ENCODE measurements around the gene SPTBN2. TPM values are rescaled to one million over a fixed set of nuclear protein-coding genes. Genes with fewer than 3 reads are reported as not detected.
"Not testable (repeated sequence)": the region's sequence is repeated elsewhere in the genome, so short reads cannot be mapped to it uniquely, and the experiment has no call there.

SPTBN2 gene
- total RNA-seq, 1 experiment from 2014 or later = 7.3 TPM

- no TSS peak for BruUV-seq (replicated peaks)
- ChIA-PET POLR2A (interaction anchor here (0.7 kb wide), 1 partner anchor 12 kb away, joined by 3 read pairs; no protein-coding TSS in a partner anchor), CTCF (no interaction called here)
- peak overlapping the region; percentile 91 to 93 for H3K4me3 ChIP-seq (ENCODE audit: low read depth in 2 of 2, low read length in 2 of 2)
- ATAC-seq = no peak
- intact Hi-C loops (cut with micrococcal nuclease; ENCODE audit: unreplicated experiment) (no loop called here), in situ Hi-C loops (cut with HindIII; ENCODE audit: low pct_unique_long_range_greater_than_20kb, low sequenced_read_pairs) (no loop called here)
- H3K36me3 ChIP-seq (ENCODE audit: control insufficient read depth, insufficient read depth, low read length) = peaks cover 66% of the 10 kb centered on the region
- no peaks in the 10 kb centered on the region for H3K9me3 ChIP-seq (ENCODE audit: control insufficient read depth, insufficient read depth, low read depth, low read length)
- peaks cover 54% of the 10 kb centered on the region for H3K4me1 ChIP-seq (ENCODE audit: control insufficient read depth, insufficient read depth, low read length)
- H3K27ac ChIP-seq (ENCODE audit: low read length) = no peak overlapping the region
- no peaks in the 10 kb centered on the region for H3K27me3 ChIP-seq (ENCODE audit: control insufficient read depth, insufficient read depth, low read length)
- DNase-seq (ENCODE audit: low read depth, low spot score) = no peak
- TF ChIP-seq TCF7L2 (IDR thresholded peaks at IDR 0.05; ENCODE audit: low read depth, low read length) (no peak), SIN3A (IDR thresholded peaks at IDR 0.05; ENCODE audit: borderline replicate concordance, insufficient read depth, low read depth, low read length) (no peak), POLR2AphosphoS5 (IDR thresholded peaks at IDR 0.05; ENCODE audit: low read depth, low read length) (no peak), REST (IDR thresholded peaks at IDR 0.05; ENCODE audit: insufficient read depth in 1 of 2, low read depth in 2 of 2, low read length in 1 of 2) (no peak)
- TF ChIP-seq, protein P1, sequence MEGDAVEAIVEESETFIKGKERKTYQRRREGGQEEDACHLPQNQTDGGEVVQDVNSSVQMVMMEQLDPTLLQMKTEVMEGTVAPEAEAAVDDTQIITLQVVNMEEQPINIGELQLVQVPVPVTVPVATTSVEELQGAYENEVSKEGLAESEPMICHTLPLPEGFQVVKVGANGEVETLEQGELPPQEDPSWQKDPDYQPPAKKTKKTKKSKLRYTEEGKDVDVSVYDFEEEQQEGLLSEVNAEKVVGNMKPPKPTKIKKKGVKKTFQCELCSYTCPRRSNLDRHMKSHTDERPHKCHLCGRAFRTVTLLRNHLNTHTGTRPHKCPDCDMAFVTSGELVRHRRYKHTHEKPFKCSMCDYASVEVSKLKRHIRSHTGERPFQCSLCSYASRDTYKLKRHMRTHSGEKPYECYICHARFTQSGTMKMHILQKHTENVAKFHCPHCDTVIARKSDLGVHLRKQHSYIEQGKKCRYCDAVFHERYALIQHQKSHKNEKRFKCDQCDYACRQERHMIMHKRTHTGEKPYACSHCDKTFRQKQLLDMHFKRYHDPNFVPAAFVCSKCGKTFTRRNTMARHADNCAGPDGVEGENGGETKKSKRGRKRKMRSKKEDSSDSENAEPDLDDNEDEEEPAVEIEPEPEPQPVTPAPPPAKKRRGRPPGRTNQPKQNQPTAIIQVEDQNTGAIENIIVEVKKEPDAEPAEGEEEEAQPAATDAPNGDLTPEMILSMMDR (IDR thresholded peaks at IDR 0.05) = no peak
Observed at GRCh38 chr11:66641834-66642233, 87.2 kb downstream of the SPTBN2 start.

DNA sequence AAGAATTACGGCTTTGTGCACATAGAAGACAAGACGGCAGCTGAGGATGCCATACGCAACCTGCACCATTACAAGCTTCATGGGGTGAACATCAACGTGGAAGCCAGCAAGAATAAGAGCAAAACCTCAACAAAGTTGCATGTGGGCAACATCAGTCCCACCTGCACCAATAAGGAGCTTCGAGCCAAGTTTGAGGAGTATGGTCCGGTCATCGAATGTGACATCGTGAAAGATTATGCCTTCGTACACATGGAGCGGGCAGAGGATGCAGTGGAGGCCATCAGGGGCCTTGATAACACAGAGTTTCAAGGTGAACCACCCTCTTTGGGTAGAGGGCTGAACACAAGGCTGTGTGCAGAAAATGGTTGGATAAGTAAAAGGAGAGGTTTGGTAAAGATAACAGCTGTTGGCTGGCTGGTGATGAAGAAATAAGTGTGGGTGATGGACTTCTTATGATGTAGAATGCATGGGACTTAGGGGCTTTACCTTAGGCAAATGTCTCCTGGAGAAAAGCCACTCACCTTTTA is 89.1 kb downstream of the SPTBN2 start:
- in situ Hi-C loops (cut with HindIII; ENCODE audit: low pct_unique_long_range_greater_than_20kb, low sequenced_read_pairs); CTCF ChIA-PET; H3K27me3 ChIP-seq (ENCODE audit: control insufficient read depth, insufficient read depth, low read length); intact Hi-C loops (cut with micrococcal nuclease; ENCODE audit: unreplicated experiment); DNase-seq (ENCODE audit: low read depth, low spot score); ATAC-seq; BruUV-seq (replicated peaks); H3K9me3 ChIP-seq (ENCODE audit: control insufficient read depth, insufficient read depth, low read depth, low read length): not testable (repeated sequence)
- POLR2A ChIA-PET = interaction anchor here (0.6 kb wide), 1 partner anchor 38 kb away, joined by 3 read pairs; no protein-coding TSS in a partner anchor
- Histone ChIP-seq H3K4me3 (ENCODE audit: low read depth in 2 of 2, low read length in 2 of 2) (peak overlapping the region; percentile 91 to 93), H3K36me3 (ENCODE audit: control insufficient read depth, insufficient read depth, low read length) (peaks cover 48% of the 10 kb centered on the region), H3K4me1 (ENCODE audit: control insufficient read depth, insufficient read depth, low read length) (peaks cover 55% of the 10 kb centered on the region), H3K27ac (ENCODE audit: low read length) (peak overlapping the region; percentile 97)

DNA sequence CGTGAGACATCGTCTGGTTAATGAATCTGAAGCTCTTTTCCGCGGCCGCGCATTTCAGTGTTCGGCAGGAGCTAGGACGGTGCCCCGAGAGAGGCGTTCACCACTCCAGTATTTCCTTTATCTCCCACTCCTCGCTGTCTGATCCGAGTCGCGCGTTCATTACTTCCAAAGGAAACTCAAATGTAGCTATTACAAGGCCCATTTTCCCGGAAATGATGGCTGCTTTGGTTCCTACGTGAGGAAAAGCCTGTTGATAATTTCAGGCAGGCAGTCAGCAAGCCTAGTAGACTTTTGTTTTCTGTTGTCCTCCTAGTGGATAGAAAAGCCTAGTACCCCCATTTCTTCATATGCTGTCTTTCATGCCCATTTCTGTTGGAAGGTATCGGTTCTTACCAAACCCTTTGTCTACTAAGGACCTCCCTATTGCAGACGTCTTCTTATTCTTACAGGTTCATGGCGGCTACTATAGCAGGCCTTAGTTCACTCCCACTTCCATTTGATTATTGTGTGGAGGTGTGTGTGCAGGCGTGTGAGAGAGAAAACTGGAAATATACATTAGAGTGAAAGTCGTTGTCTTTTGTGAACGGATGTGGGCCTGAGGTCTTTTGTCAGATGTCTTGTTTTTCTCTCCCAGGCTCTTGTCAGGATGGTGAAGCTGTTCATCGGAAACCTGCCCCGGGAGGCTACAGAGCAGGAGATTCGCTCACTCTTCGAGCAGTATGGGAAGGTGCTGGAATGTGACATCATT is 89.8 kb downstream of the SPTBN2 start:
- TF ChIP-seq TCF7L2 (IDR thresholded peaks at IDR 0.05; ENCODE audit: low read depth, low read length) (no peak), REST (IDR thresholded peaks at IDR 0.05; ENCODE audit: insufficient read depth in 1 of 2, low read depth in 2 of 2, low read length in 1 of 2) (no peak), SIN3A (IDR thresholded peaks at IDR 0.05; ENCODE audit: borderline replicate concordance, insufficient read depth, low read depth, low read length) (no peak), POLR2AphosphoS5 (IDR thresholded peaks at IDR 0.05; ENCODE audit: low read depth, low read length) (no peak)
- TF ChIP-seq, protein P1 (IDR thresholded peaks at IDR 0.05) = no peak
- ATAC-seq = 0 out of 2 replicates have a peak, but pooled peaks have one; percentile 0
- no peaks in the 10 kb centered on the region for H3K9me3 ChIP-seq (ENCODE audit: control insufficient read depth, insufficient read depth, low read depth, low read length)
- peaks cover 42% of the 10 kb centered on the region for H3K36me3 ChIP-seq (ENCODE audit: control insufficient read depth, insufficient read depth, low read length)
- peak overlapping the region; percentile 97 for H3K27ac ChIP-seq (ENCODE audit: low read length)
- TSS peak; percentile 68 for BruUV-seq (replicated peaks)
- in situ Hi-C loops (cut with HindIII; ENCODE audit: low pct_unique_long_range_greater_than_20kb, low sequenced_read_pairs) = no loop called here
- DNase-seq (ENCODE audit: low read depth, low spot score) = no peak
- intact Hi-C loops (cut with micrococcal nuclease; ENCODE audit: unreplicated experiment) = no loop called here
- H3K4me1 ChIP-seq (ENCODE audit: control insufficient read depth, insufficient read depth, low read length) = peaks cover 49% of the 10 kb centered on the region
- ChIA-PET POLR2A (interaction anchor here (0.6 to 0.7 kb wide), 4 partner anchors 25 to 362 kb away, joined by 4 to 14 read pairs (median 6); no protein-coding TSS in a partner anchor), CTCF (interaction anchor here (1.2 kb wide), 1 partner anchor 16 kb away, joined by 3 read pairs; no protein-coding TSS in a partner anchor)
- H3K4me3 ChIP-seq (ENCODE audit: low read depth in 2 of 2, low read length in 2 of 2) = peak overlapping the region; percentile 91 to 93
- no peaks in the 10 kb centered on the region for H3K27me3 ChIP-seq (ENCODE audit: control insufficient read depth, insufficient read depth, low read length)
